Activated CD4-positive, alpha-beta T cell treated with anti-CD3 and anti-CD28 coated beads, Interleukin-2, amount 50 U/mL, for 24 hours (primary cell): Measurements from ENCODE around the gene TUBB.
A peak's percentile ranks its signal among the peaks of the same experiment; 100 is the strongest.

Experiments
- DNase-seq, 2 donors: peaks; one replicate each; pipeline ENCODE4 v3.0.0-alpha.2; 2020; ENCODE audit warnings: low read depth in 1 of 2, low spot score in 1 of 2

Gene TUBB

DNA sequence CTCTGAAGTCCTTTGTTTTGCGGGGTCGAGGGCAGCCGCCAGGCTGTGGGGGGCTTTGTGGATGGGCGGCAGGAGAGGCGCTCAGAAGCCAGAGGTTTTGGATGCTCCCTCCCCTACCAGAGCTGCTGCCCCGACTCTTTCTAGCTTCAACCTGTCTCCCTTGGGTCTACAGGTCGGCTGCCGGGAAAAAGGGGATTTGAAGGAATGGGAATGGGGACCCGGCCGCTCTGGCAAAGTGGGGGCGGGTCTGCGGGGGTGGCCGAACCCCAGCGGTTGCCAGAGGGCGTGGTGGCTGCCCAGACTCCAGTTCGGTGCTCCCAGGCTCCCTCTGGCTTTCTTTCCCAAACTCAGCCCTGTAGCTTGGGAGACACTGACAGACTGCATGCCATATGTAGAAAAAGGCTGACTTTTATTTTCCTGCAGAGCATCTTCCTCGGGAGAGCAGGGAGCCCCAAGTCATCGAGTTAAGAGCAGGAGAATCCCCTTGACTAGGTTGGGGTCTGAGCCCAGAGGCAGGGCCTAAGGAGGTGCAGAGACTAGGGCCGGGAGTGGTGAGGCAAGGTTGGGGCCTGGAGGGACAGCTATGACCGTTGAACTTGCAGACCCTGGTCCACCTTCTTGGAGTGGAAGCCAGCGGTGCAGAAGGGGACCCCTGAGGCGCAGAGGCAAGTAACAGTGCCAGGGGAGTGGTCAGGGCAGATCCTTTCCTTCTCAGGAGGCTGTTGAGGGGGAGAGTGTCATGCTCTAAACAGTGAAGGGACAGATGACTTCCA, 32.3 kb upstream of the TUBB start:
- DNase-seq, result no peak

DNA sequence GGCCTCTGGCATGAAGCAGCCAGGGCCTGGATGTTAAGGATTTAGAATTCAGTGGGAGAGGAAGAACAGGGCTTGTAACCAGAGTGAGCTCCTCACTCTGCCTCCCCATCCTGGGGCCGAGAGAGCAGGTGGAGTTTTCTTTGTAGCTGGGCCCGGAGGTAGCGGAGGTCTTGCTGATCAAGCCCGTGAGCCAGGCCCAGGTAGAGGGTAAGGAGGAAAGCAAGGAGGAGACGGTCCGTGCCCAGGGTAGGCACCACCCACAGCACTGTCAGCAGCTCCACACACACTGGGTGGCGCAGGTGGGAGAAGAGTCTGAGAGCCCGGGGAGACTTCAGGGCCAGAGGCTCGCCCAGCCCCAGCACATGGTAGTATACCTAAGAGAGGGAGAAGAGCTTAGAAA, 31.6 kb upstream of the TUBB start:
- no peak for DNase-seq

DNA sequence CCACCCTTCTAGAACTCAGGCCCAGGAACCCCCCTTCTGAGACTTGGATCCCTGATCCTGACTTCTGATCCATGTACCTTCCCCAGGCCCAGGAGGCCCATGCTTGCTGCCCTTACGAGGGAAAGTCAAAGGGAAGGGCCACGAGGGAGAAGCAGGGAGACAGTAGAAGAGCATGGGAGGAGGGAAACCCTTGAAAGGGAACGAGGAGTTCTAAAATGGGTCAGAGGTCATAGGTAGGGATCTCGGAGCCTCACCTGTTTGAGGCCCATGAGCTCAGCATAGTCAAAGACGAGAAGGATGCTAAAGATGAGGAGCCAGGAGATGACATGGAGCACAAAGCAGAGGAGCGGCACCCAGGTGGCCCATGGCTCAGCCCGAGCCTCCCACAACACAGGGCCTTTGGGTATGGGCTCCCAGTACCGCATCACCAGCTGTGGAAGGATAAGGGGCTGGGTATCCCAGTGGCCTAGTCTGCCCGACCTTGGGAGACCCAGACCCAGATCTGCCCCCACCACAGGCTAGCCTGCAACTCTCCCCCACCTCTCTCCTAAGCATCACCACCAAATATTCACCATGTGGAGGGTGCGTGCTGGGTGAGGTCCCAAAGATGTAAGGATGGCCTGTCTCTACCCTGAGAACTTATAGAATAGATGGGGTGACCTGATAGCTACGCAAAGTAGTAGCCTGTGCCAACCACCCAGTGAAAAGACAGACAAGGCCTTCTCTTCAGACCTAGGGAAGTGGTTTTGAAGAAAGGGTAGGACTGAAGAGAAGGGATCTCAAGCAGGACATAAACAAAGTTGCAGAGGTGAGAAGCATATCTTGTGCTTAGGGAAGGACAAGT, 30.9 kb upstream of the TUBB start:
- no peak for DNase-seq

DNA sequence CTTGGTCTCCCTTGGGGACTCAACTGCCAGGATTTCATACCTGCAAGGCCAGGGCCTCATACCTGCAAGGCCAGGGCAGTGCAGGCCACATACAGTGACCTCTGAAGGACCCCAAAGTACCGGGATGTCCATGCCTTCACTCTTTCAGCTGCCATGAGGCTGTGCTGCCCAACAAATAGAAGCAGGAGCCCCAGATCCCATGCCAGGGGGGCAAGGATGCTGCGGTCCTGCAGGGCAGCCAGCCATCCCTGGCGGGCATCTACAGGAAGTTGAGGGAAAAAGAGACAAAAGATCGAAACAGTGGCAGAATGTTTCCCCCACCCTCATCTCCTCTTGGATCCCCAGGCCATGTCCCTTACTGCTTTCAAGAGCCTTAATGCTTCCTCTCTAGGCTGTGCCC, 30.2 kb upstream of the TUBB start:
- DNase-seq, result no peak

DNA sequence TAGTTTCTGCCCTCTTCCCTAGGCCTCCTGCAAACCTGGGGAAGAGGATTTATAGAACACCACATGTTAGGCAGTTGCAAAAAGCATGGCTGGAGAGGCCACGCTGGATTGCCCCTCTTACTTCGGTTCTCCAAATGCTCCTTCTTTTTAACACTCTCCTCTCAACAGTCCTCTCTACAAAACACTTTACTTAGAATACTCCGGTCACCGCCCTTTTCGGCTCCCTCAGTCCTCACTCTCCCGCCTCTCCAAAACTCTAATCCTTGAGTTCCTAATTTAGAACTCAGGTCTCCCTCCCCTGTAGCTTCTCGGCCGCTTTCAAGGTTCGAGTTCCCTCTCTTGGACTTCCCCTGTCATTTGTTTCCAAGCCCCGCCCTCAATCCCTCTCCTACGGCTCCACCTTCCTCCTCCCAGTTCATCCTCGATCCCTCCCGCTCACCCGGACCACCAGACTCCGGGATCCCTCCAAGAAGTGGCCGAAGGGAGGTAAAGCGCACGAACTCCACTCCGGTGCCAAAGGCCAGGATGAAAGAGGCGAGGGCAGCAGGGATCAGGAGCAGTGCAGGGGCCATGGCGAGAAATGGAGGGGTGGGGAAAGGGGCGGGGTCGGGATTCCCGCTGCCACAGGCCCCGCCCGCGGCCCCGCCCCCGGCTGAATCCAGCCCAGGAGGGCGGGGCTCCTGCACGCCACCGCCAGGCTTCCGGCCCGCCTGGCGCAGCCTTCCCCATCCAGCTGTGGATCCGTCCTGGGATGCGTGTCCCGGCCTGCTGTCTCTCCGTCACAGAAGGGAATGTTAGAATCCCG, 29.5 kb upstream of the TUBB start, which contains the start of gene NRM:
TSS of gene NRM (minus strand) at position 582 of the 805 bp plus-strand sequence. CDS start at position 572, 10 bp downstream.
- peak; percentile 58 to 59 for DNase-seq

DNA sequence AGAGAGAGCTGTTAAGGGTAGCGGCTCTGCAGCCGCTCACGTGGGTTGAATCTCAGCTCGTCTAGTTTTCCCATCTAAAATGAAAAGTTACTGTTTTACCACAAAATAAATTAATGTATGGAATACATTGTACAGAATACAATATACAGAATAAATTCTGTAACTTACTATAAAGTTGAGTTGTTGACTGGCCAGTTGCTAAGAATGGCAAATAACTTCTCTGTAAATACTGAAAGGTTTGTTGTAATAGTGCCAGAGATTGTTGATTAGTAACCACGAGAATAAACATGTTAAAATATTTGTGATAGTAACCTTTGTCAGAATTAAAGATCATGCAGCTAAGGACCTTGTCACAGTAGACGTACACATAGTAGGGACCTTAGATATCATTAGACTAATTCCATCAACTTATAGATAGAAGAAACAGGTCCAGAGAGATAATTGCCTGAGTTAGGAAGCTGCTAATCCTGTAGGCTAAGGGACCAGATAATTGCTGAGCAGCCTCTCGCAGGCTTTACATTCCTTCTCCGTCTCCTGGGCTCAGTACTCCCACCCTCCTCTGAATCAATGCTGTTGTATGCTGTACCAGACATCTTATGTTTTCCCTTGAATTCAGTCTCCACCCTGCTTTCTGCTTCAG, 28.8 kb upstream of the TUBB start:
- DNase-seq, result no peak

DNA sequence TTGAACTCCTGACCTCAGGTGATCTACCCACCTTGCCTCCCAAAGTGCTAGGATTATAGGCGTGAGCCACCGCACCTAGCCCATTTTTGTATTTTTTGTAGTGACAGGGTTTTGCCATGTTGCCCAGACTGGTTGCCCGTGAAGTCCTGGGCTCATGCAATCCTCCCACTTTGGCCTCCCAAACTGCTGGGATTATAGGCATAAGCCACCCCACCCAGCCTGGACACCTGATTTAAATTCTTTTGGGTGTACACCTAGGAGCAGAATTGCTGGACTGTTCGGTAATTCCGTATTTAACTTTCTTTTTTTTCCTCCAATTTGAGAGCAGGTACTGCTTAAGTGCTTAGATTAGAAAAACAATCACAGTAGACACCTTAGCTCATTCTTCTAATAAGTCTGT, 23.7 kb upstream of the TUBB start:
- DNase-seq, result no peak

DNA sequence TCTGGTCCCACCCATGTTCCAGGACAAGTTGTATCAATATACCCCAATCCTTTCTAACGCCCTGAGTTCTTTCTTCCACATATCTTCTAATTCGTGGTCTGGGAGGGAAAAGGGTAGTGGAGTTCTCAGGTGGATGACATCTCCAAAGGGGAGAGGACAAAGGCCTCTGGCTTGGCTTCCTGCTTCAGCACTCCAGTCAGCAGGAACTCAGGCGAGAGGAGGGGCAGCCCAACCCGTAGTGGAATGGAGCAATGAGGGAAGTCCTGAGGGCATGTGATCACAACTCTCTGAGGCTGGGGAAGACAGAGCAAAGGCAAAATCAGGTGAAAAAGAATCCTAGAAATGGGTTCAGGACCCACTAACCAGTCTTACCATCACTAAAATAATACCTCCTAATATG, 19.8 kb upstream of the TUBB start:
- no peak for DNase-seq

DNA sequence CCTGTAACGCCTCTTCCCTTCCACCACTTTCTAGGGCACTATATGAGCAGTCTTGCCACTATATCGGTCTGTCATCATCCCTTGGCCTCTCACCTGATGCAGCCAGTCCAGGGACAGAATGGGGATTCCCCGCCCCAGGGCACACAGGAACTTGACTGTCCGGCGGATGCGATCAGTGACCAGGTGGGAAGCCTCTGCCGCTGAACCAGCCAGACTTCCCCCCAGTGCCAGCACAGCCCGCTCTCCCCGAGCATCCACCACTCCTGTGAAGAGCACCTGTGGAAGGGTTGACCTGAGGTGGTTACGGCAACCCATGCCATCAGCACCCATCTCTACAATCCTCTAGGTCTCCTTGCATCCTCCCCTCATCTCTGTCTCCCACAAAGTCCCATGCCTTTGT, 17.1 kb upstream of the TUBB start:
- no peak for DNase-seq

DNA sequence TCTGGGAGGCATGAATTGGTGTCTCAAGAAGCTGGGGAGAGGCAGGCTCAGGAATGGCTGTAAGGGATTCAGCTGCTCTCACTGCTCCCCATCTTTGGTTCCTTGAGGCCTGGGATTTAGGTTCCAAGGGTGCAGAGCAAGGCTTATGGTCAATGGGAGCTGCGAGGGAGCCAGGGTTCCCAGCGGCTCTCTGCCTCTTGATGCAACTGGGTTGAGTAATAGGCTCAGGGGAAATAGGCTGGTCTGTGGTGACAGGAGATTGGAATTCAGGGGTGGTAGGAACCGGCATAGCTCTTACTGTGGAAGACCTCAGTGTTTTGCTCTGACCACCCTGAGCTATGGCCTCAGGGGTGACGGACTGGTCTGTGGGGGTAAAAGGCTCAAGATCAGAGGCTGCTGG, 16.3 kb upstream of the TUBB start:
- no peak for DNase-seq

DNA sequence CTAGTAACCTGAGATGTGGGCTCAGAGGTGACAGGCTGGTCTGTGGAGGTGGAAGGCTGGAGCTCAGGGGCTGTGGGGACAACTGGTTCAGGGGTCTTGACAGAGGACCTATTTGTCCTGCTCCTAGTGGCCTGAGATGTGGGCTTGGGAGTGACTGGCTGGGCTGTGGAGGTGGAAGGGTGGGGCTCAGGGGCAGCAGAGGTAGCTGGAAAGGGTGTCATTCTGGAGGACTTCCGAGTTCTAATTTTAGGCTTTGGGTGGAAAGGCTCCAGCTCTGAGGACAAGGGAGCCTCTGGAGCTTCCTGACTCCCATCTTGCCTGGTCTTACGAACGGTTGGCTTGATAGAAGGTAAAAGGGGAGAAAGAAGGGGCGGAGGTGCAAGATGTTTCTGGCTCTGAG, 14.5 kb upstream of the TUBB start:
- no peak for DNase-seq

DNA sequence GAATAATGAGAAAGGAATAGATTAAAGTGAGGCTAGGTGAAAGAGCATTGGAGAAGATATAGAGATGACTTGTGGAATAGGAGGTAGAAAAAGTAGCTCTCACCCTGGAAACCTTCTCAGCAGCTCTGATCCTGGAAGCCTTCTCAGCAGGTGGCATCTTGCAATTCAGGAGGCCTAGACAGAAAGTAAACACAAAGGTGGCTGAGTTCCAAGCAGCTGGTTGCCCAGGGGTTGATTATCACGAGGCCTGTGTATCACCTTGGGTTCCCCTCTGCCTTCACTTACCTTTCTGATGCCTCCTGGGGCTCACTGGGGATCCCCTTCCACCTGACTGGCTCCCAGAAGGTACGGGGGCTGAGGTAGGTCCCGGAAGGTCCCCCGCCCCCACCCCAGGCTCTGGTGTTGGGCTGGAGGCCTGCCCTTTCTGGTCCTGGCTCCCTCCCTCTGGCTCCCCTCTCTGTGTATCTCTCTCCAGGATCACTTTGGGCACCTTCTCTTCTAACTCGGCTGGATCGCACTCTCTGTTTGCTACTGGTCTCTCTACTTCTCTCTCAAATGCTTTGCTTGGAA, 12.8 kb upstream of the TUBB start:
- DNase-seq, result no peak

DNA sequence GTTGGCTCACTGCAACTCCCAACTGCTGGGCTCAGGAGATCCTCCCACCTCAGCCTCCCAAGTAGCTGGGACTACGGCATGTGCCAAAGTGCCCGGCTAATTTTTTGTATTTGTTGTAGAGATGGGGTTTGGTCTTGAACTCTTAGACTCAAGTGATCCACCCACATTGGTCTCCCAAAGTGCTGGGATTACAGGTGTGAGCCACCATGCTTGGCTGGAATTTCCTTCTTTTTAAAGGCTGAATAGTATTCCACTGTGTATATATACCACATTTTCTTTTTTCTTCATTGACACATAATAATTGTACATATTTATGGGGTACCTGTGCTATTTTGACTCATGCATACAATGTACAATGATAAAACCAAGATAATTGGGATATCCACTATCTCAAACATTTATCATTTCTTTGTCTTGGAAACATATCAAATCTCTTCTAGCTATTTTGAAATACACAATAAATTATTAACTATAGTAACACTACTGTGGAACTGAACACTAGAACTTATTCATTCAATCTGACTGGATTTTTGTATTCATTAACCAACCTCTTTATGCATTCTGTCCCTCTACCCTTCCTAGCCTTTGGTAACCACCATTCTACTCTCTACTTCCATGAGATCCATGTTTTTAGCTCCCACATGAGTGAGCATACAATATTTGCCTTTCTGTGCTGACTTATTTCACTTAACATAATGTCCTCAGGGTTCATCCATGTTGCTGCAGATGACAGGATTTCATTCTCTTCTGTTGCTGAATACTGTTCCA, 10.9 kb upstream of the TUBB start:
- no peak for DNase-seq

DNA sequence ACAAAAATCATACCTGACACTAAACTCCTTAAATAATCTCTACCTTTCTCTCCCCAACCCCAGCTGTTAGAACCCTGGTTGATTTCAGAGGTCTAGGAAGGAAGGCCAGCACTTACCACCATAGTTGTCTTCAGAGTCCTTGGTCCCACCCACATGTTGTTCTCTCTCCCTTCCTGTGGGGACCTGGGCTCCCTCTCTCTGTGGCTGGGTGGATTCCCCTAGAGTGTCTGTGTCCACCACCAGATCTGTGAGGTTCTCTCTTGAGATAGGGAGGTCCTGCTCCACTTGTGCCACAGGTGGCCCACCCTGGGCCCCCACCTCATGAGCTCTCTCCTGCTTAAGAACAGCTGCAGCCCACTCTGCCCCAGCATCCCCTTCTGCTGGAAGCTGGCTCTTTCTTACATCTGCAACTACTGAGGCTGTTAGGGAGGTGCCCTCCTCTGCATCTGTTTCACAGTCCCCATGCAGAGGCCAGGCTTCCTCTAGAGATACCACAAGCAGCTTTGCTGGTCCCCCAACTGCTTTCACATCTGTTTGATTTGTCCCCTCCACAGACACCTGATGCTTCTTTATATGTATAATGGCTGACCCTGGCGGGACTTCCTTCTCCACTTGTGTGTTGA, 8.3 kb upstream of the TUBB start:
- DNase-seq, result no peak

DNA sequence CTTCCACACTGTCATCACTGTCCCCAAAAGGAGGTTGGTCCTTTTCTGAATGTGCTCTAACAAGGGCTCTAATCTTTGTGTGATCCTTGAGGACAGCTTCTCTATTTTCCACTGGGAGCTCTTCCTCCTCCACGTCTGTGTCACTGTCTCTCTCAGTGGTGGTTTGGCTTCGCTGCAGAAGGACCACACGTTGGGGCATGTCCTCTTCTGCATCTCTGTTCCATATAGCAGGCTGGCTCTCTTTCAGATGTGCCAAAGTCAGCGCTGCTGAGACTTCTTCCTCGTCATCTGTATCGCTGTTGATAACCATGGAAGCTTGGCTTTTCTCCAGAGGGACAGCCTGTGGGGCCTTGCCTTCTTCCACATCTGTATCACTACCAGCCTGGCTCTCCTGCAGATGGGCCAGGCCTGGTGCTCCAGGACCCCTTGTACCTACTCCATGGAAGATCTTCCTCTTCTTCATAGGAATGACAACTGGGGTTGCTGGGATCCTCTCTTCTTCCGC, 7.7 kb upstream of the TUBB start:
- DNase-seq, result no peak

DNA sequence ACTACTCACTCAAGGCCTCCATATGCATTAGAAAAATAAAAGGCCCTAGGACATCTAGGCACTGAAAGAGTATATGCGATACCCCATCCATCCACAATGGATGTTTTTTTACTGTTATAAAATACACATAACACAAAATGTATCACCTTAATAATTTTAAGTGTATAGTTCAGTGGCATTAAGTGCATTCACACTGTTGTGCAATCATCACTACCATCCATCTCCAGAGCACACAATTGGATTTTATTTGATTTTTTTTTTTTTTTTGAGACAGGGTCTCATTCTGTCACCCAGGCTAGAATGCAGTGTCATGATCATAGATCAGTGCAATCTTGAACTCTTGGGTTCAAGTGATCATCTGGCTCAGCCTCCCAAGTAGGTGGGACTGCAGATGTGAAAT, 5.9 kb upstream of the TUBB start:
- no peak for DNase-seq

DNA sequence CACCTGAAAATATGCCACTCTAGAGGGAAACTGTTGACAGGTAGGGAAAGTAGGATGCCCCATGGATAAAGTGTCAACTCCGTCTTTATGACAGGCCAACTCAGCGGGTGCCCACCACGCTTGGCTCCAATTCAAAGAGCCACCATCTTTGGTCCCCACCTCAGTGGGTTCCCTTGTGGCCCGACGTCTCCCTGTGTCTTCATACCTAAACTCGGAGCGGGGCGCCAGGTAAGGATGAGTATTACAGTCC, 3.3 kb upstream of the TUBB start:
- DNase-seq, result no peak

DNA sequence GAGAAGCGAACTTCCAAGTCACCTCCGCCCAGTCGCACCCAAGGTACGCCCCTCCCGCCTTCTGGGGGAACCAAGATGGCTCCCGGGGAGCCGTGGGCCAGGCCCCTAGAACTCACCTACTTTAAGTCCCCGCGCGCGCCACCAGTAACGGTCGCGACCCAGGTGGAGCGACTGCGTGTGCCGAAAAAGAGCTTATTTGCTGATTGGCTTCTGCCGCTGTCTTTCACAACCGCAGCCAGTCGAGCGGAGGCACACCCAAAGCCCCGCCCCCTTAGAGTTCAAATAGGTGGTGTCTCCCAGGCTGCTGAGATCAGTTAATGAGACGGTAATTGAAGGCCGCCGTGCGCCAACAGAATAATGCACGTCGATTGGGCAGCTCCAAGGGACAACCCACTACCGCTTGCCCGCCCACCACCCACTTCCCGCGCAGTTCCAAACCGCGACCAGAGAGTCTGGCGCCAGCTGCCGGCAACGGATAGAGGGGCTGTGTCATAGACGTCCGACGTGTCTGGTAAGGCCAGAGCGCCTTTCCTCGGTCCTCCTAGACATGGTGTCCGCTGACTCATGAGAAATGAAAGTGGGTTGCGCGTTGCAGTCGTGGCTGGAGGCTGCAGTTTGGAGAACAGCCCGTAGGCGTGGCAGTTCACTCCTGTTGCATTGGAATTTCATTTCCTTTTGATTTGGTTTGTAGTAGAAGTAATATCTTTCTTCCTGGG, 2.9 kb upstream of the TUBB start, which contains the start of gene MDC1:
TSS of gene MDC1 (minus strand) at position 153 of the 716 bp plus-strand sequence. CDS start 2,106 bp downstream, outside the sequence.
- peak; percentile 95 to 99 for DNase-seq
